IMR-90 (cell line): Measurements from ENCODE around the gene CUEDC2. TPM values are rescaled to one million over a fixed set of nuclear protein-coding genes. Genes with fewer than 3 reads are reported as not detected.
A peak's percentile ranks its signal among the peaks of the same experiment; 100 is the strongest.

Experiments used
- ATAC-seq: fragments of 200-7000 bp; cut with Tn5 transposase; 2 replicates; pipeline ENCODE4 v1.9.1; 2020; ENCODE audit warnings: low read depth, mild to moderate bottlenecking, moderate library complexity
- BruUV-seq: library from RNA; stranded (reverse); fragments of 400-500 nt; replicated peaks from 2 replicates; lab custom pipeline; 2021; lab: Mats Ljungman, UMichigan
- CTCF ChIA-PET: fragments of 300-600 bp; formaldehyde crosslinking; extraction: SDS; loops from one replicate; lab custom pipeline; 2021; ENCODE audit warnings: antibody characterized with exemption; lab: Yijun Ruan, JAX
- POLR2A ChIA-PET: fragments of 300-600 bp; sonication (Branson Sonifier 250); formaldehyde crosslinking; loops from one replicate; lab custom pipeline; 2022; ENCODE audit warnings: antibody characterized with exemption; ENCODE audit not compliant: unreplicated experiment; lab: Charles Lee
- DNase-seq: peaks from one replicate; pipeline ENCODE4 v3.0.0; 2013
- H2AFZ ChIP-seq: replicated peaks from 2 replicates; pipeline ENCODE3; 2013; ENCODE audit warnings: low read length, mild to moderate bottlenecking; ENCODE audit not compliant: poor library complexity
- H2AK5ac ChIP-seq: 2 replicates; pipeline ENCODE4 v1.6.1; 2013; ENCODE audit warnings: low read depth, low read length, inconsistent platforms
- H2AK9ac ChIP-seq: replicated peaks from 2 replicates; pipeline ENCODE3; 2013; ENCODE audit warnings: mild to moderate bottlenecking, low read depth, low read length, moderate library complexity; ENCODE audit not compliant: poor library complexity
- H2BK120ac ChIP-seq: 2 replicates; pipeline ENCODE4 v1.6.1; 2013; ENCODE audit warnings: low read depth, low read length, inconsistent platforms
- H2BK15ac ChIP-seq: 3 replicates; pipeline ENCODE4 v1.6.1; 2013; ENCODE audit warnings: low read depth, low read length, inconsistent platforms
- H2BK20ac ChIP-seq: 2 replicates; pipeline ENCODE4 v1.6.1; 2013; ENCODE audit warnings: low read depth, mild to moderate bottlenecking, inconsistent platforms, low read length, moderate library complexity
- H2BK5ac ChIP-seq: 2 replicates; pipeline ENCODE4 v1.6.1; 2013; ENCODE audit warnings: mild to moderate bottlenecking, low read depth, low read length, inconsistent platforms; ENCODE audit not compliant: poor library complexity, severe bottlenecking
- H3K14ac ChIP-seq: replicated peaks from 2 replicates; pipeline ENCODE4 v1.6.1; 2013; ENCODE audit warnings: low read depth, low read length, inconsistent platforms
- H3K18ac ChIP-seq: 2 replicates; pipeline ENCODE4 v1.6.1; 2013; ENCODE audit warnings: low read depth, low read length, control low read depth
- H3K23ac ChIP-seq: 2 replicates; pipeline ENCODE4 v1.6.1; 2013; ENCODE audit warnings: low read depth, low read length, inconsistent platforms
- H3K27ac ChIP-seq: 2 replicates; pipeline ENCODE4 v1.5.1; 2013; ENCODE audit warnings: mild to moderate bottlenecking, control low read depth, low read length; ENCODE audit not compliant: insufficient read depth
- H3K27me3 ChIP-seq: 2 replicates; pipeline ENCODE4 v1.6.1; 2013; ENCODE audit warnings: low read length; ENCODE audit not compliant: control insufficient read depth, insufficient read depth
- H3K36me3 ChIP-seq: 2 replicates; pipeline ENCODE4 v1.6.1; 2013; ENCODE audit warnings: low read length, mixed read lengths; ENCODE audit not compliant: control insufficient read depth, insufficient read depth
- H3K4ac ChIP-seq: 2 replicates; pipeline ENCODE4 v1.6.1; 2013; ENCODE audit warnings: low read depth, low read length, inconsistent platforms
- H3K4me1 ChIP-seq: 2 replicates; pipeline ENCODE4 v1.6.1; 2013; ENCODE audit warnings: low read length, mixed read lengths; ENCODE audit not compliant: control insufficient read depth, insufficient read depth
- H3K4me2 ChIP-seq: 2 replicates; pipeline ENCODE4 v1.6.1; 2013; ENCODE audit warnings: low read depth, mild to moderate bottlenecking, control low read depth, low read length, moderate library complexity
- H3K4me3 ChIP-seq: 2 replicates; pipeline ENCODE4 v1.5.1; 2013; ENCODE audit warnings: low read depth, mild to moderate bottlenecking, control low read depth, low read length, moderate library complexity; ENCODE audit not compliant: insufficient read depth
- H3K56ac ChIP-seq: 2 replicates; pipeline ENCODE4 v1.6.1; 2013; ENCODE audit warnings: low read length, inconsistent platforms; ENCODE audit not compliant: insufficient read depth; ENCODE audit errors: extremely low read depth
- H3K79me1 ChIP-seq, 2 experiments: 2 replicates each; pipeline ENCODE4 v1.6.1; 2013; ENCODE audit warnings: low read length in 2 of 2, inconsistent platforms in 1 of 2, low read depth in 1 of 2
- H3K9ac ChIP-seq: 2 replicates; pipeline ENCODE4 v1.6.1; 2013; ENCODE audit warnings: low read depth, low read length, control low read depth
- H3K9me1 ChIP-seq: 2 replicates; pipeline ENCODE4 v1.6.1; 2013; ENCODE audit warnings: low read length, inconsistent platforms; ENCODE audit not compliant: insufficient read depth
- H3K9me3 ChIP-seq: 2 replicates; pipeline ENCODE4 v1.6.1; 2013; ENCODE audit warnings: low read length; ENCODE audit not compliant: control insufficient read depth, insufficient read depth
- H4K20me1 ChIP-seq: 2 replicates; pipeline ENCODE4 v1.6.1; 2013; ENCODE audit warnings: low read length, inconsistent platforms; ENCODE audit not compliant: insufficient read depth
- H4K5ac ChIP-seq: 2 replicates; pipeline ENCODE4 v1.6.1; 2013; ENCODE audit warnings: mild to moderate bottlenecking, low read depth, low read length, control low read depth
- H4K8ac ChIP-seq, 2 experiments: 2 replicates each; pipeline ENCODE4 v1.6.1; 2013; ENCODE audit warnings: low read depth in 2 of 2, low read length in 2 of 2, control low read depth in 1 of 2, inconsistent platforms in 1 of 2
- H4K91ac ChIP-seq: 2 replicates; pipeline ENCODE4 v1.6.1; 2013; ENCODE audit warnings: low read depth, low read length, inconsistent platforms; ENCODE audit not compliant: insufficient read depth
- MXI1 ChIP-seq: IDR thresholded peaks from 2 replicates; pipeline ENCODE4 v1.6.1; 2012; ENCODE audit warnings: low read depth, mild to moderate bottlenecking, low read length, moderate library complexity, borderline replicate concordance
- RAD21 ChIP-seq: IDR thresholded peaks from 2 replicates; pipeline ENCODE4 v1.6.1; 2012; ENCODE audit warnings: low read length, improper control_type of control experiment
- WGBS, 2 experiments: methylation state at CpG; one replicate each; pipeline versions ENCODE4 v1.1.5 to v1.1.7; 2013; ENCODE audit warnings: missing lambda C conversion rate in 2 of 2; ENCODE audit not compliant: insufficient read length in 1 of 2; ENCODE audit errors: extremely low coverage in 2 of 2; 5-methylcytosine and 5-hydroxymethylcytosine counted together
- dilution Hi-C: fragments of 300-500 bp; cut with HindIII; formaldehyde crosslinking; loops from one replicate; pipeline ENCODE4 v1.14.3; 2018; ENCODE audit warnings: low sequenced_read_pairs; ENCODE audit not compliant: unreplicated experiment
- in situ Hi-C: fragments of 300-500 bp; cut with MboI; formaldehyde crosslinking; loops from 3 replicates; pipeline ENCODE4 v1.14.3; 2019; ENCODE audit warnings: low sequenced_read_pairs, inconsistent platforms, mixed read lengths
- intact Hi-C: fragments of 100-400 bp; cut with micrococcal nuclease; formaldehyde crosslinking; loops from 2 replicates; pipeline ENCODE4 v1.10.0; 2022
- polyA plus RNA-seq, 3 experiments: library from polyadenylated mRNA; depleted of rRNA; stranded (reverse); fragments of >200 nt; gene quantifications; 2 replicates each; pipeline ENCODE4 v1.2.3, GENCODE V29; 2012; ENCODE audit warnings: low replicate concordance in 1 of 3
- total RNA-seq: library from RNA; depleted of rRNA; stranded (reverse); fragments of >200 nt; gene quantifications from 2 replicates; pipeline ENCODE4 v1.2.3, GENCODE V29; 2012

Gene CUEDC2
- total and polyA plus RNA-seq, 2 of the 4 experiments (the other 2 are of a cell fraction), result 55.7 to 84.9 TPM

DNA sequence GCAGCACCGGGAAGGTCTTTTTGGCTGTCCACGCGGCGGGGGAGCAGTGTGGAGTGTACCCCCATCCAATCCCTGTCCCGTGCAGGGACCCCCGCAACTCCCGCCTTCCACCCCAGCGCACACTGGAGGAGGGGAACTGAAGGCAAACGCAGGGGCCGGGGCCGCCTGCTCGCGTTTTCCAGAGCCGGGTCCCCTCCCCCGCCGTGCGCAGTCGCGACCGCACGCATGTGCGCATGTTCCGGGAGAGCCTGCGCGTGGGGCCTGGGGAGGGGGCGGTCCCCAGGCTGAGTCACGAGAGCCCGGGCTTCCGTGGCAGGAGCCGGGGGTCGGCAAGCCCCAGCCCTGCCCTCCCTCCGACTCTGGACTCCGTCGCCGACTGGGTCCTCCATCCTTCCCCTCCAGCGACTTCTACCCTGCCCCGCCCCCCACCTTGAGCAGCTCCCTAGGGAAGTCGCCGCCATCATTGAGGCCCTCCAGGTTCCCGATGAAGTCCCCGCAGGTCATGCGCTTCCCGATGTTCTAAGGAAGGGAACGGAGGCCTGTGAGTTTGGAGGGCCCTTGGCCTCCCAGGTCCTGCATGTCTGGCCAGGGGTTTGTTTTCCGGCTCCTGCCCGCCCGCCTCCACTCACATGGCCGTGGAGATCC lies 21.8 kb downstream of the CUEDC2 start:
- TF ChIP-seq MXI1, result peak; percentile 22; the same call in 1 of the 2 replicates
- no peak for TF ChIP-seq RAD21
- no peak overlapping the region for H2BK120ac ChIP-seq
- H2AK9ac ChIP-seq, result peak overlapping the region; percentile 86
- H3K18ac ChIP-seq, result no peak overlapping the region; the same call in 1 of the 2 replicates
- peaks cover 64% of the 10 kb centered on the region for H3K27me3 ChIP-seq
- dilution Hi-C loops, result no loop called here
- peaks cover 0 to 4% of the 10 kb centered on the region in 2 experiments; a peak in 1 of 4 replicates for H3K79me1 ChIP-seq
- H3K4me2 ChIP-seq, result peak overlapping the region; percentile 36
- H3K9me3 ChIP-seq, result no peaks in the 10 kb centered on the region
- H4K20me1 ChIP-seq, result no peaks in the 10 kb centered on the region; the same call in 1 of the 2 replicates
- H2AK5ac ChIP-seq, result peak overlapping the region; percentile 83; the same call in 1 of the 2 replicates
- 29% methylated on average over 4 of the region's 48 CpGs; no CpG with 5 or more reads in 1 of the 2 experiments for WGBS, 2 experiments
- peaks cover 11% of the 10 kb centered on the region; the same call in 1 of the 2 replicates for H3K9me1 ChIP-seq
- no peak overlapping the region for H3K56ac ChIP-seq
- no peak for DNase-seq
- ATAC-seq, result peak; percentile 56
- peaks cover 8% of the 10 kb centered on the region; the same call in 1 of the 2 replicates for H3K4me1 ChIP-seq
- H3K4ac ChIP-seq, result peak overlapping the region; percentile 52
- no peak overlapping the region for H2BK5ac ChIP-seq
- H3K27ac ChIP-seq, result no peak overlapping the region; the same call in 1 of the 2 replicates
- in situ Hi-C loops, result no loop called here
- BruUV-seq, result no TSS peak
- no peak overlapping the region for H2BK20ac ChIP-seq
- H2BK15ac ChIP-seq, result no peak overlapping the region
- peak overlapping the region; percentile 22 for H3K9ac ChIP-seq
- peak overlapping the region; percentile 51 to 80; a peak in 2 of 4 replicates for H4K8ac ChIP-seq
- ChIA-PET POLR2A (no interaction called here), CTCF (interaction anchor here (0.6 to 0.7 kb wide), 2 partner anchors 8 to 11 kb away, joined by 3 read pairs; no protein-coding TSS in a partner anchor)
- 0 out of 2 replicates have a peak overlapping the region, but pooled peaks have one; percentile 15 for H3K14ac ChIP-seq
- no peak overlapping the region for H3K23ac ChIP-seq
- H4K5ac ChIP-seq, result peak overlapping the region; percentile 51; the same call in 1 of the 2 replicates
- H2AFZ ChIP-seq, result peak overlapping the region; percentile 88
- peak overlapping the region; percentile 30 for H3K4me3 ChIP-seq
- intact Hi-C loops, result no loop called here
- H4K91ac ChIP-seq, result no peak overlapping the region; the same call in 1 of the 2 replicates
- H3K36me3 ChIP-seq, result no peaks in the 10 kb centered on the region
